SK-N-SH treated with all-trans-retinoic acid at 6 μM for 48 hours (cell line): ENCODE measurements around the gene ACKR4.

Experiments used
- POU6F1 ChIP-seq: fragments of 250-450 bp; sonication (Bioruptor Pico); IDR thresholded peaks from 2 replicates; pipeline ENCODE4 v1.8.0; 2021; ENCODE audit warnings: low read depth, mild to moderate bottlenecking, moderate library complexity, borderline replicate concordance
- RARB ChIP-seq: fragments of 250-450 bp; sonication (Bioruptor Pico); IDR thresholded peaks from 2 replicates; pipeline ENCODE4 v1.8.0; 2021; ENCODE audit warnings: mild to moderate bottlenecking, moderate library complexity
- ZFP3 ChIP-seq: fragments of 250-450 bp; sonication (Bioruptor Pico); IDR thresholded peaks from 2 replicates; pipeline ENCODE4 v1.5.0; 2020; ENCODE audit warnings: mild to moderate bottlenecking, moderate library complexity
- ZNF565 ChIP-seq: fragments of 450-650 bp; formaldehyde crosslinking; conservative IDR thresholded peaks from 2 replicates; pipeline ENCODE4 v1.5.0; 2020; ENCODE audit warnings: low read depth, mild to moderate bottlenecking, moderate library complexity
- TF ChIP-seq, protein P1 (sequence below): fragments of 250-450 bp; sonication (Bioruptor Pico); IDR thresholded peaks from 2 replicates; pipeline ENCODE4 v1.8.0; 2020; ENCODE audit warnings: mild to moderate bottlenecking, moderate library complexity, borderline replicate concordance
- TF ChIP-seq, protein P2 (sequence below): fragments of 250-450 bp; sonication (Bioruptor Pico); IDR thresholded peaks from 2 replicates; pipeline ENCODE4 v1.5.1; 2020; ENCODE audit warnings: low read depth, mild to moderate bottlenecking, moderate library complexity

DNA sequence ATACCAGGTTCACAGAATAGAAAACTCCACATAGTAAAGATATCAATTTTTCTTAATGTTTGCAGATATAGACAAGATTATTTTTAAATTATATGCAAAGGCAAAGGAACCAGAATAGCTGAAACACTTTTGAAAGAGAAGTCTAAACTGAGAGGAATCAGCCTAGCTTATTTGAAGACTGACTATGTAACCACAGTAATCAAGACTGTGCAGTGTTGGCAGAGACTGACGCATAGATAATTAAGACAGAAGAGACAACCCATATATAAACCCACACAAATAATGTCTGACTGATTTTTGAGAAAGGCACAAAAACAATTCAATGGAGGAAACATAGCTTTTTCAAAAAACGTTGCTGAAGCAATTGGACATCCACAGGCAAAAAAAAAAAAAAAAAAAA, 28.6 kb upstream of the ACKR4 start:
- TF ChIP-seq, protein P1, sequence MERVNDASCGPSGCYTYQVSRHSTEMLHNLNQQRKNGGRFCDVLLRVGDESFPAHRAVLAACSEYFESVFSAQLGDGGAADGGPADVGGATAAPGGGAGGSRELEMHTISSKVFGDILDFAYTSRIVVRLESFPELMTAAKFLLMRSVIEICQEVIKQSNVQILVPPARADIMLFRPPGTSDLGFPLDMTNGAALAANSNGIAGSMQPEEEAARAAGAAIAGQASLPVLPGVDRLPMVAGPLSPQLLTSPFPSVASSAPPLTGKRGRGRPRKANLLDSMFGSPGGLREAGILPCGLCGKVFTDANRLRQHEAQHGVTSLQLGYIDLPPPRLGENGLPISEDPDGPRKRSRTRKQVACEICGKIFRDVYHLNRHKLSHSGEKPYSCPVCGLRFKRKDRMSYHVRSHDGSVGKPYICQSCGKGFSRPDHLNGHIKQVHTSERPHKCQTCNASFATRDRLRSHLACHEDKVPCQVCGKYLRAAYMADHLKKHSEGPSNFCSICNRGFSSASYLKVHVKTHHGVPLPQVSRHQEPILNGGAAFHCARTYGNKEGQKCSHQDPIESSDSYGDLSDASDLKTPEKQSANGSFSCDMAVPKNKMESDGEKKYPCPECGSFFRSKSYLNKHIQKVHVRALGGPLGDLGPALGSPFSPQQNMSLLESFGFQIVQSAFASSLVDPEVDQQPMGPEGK (CRISPR knock-in tag): no peak
- TF ChIP-seq, protein P2, sequence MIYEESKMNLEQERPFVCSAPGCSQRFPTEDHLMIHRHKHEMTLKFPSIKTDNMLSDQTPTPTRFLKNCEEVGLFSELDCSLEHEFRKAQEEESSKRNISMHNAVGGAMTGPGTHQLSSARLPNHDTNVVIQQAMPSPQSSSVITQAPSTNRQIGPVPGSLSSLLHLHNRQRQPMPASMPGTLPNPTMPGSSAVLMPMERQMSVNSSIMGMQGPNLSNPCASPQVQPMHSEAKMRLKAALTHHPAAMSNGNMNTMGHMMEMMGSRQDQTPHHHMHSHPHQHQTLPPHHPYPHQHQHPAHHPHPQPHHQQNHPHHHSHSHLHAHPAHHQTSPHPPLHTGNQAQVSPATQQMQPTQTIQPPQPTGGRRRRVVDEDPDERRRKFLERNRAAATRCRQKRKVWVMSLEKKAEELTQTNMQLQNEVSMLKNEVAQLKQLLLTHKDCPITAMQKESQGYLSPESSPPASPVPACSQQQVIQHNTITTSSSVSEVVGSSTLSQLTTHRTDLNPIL (CRISPR knock-in tag): no peak
- TF ChIP-seq ZNF565 (no peak), ZFP3 (no peak), POU6F1 (CRISPR knock-in tag) (no peak), RARB (CRISPR knock-in tag) (no peak)
